Cardiac septum (tissue), 1 donor: ENCODE results near the gene FEM1C. TPM values are rescaled to one million over a fixed set of nuclear protein-coding genes. Genes with fewer than 3 reads are reported as not detected.

Source experiments
- DNase-seq: peaks from one replicate; pipeline ENCODE4 v3.0.0-alpha.2; 2020; ENCODE audit warnings: low spot score
- intact Hi-C: fragments of 100-400 bp; cut with DNase I; formaldehyde crosslinking; loops from one replicate; pipeline ENCODE4 v1.14.0; 2022
- total RNA-seq: library from RNA; stranded (reverse); fragmentation: NEBNext Ultra II Directional; extraction: Animal tissue kit (Norgen Biotek cat#: 25700); gene quantifications from one replicate; pipeline ENCODE4 v1.2.1, GENCODE V29; 2021
- donor health status: DM: no; HTN: no; CAD: no.

FEM1C gene
- total RNA-seq, 1 donor from 2014 or later: 56.1 TPM

DNA sequence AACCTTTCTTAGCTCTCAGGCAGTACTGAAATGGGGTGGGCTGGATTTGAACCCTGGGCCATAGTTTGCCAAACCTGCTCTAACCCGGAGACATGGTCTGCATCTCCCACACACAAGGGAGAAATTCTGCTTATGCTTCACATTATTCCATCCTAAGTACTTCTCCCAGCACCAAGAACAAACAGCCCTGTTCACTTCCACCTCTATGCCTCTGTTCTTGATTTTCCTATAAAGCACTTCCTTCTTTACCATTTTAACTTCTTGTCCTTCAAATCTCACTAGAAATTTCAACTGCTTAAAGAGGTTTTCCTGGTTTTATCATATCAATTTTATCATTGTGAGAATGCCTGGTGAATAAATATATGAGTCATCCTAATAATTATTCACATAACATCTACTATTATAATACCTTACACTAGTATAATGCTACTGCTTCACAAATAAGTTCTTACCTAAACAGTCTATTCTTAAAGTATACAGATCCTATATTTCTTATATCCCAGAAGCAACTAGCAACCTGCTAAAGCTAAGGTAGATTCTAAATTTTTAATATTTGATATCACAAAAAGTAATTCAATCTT is 12.7 kb downstream of the FEM1C start:
- intact Hi-C loops: no loop called here
- DNase-seq: no peak

GRCh38 chr5:115531380-115531779 is 13.2 kb downstream of the FEM1C start:
- intact Hi-C loops: no loop called here

DNA sequence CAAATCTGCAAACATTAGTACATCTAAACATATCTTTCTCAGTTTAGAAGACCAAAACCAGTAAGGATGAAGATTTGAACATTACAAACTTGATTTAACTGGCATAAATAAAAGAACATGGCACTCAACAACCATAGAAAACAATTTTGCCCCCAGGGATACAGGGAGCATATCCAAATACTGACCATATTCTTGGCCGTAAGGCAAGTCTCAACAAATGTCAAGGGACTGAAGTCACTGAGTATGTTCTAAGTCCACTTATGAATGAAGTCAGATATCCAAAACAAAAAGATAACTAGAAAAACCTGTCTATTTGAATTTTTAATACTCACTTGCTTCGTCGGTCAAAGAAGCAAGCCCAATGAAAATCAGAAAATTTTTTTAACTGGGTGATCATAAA is 14.1 kb downstream of the FEM1C start:
- intact Hi-C loops: no loop called here
- no peak for DNase-seq

More at GRCh38 chr5:115531380-115531779, 13.2 kb downstream of the FEM1C start:
- no peak for DNase-seq

DNA sequence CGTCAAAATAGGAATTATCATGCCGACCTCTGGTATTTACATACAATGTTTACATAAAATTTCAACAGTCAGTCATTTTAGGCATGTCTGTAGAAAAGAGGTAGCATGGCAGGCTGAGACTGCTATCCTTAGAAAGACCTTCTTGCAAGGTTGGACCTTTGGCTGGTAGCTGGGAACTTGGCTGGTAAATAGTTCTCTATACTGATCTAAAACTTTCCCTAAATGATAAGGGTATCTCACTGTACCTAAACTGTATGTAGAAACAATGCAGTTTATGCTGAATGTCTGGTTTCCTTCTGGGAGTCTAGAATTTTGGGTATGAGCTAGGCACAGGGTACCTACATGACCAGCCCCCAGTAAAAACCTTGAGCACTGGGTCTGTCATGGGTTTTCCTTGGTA is 18.0 kb downstream of the FEM1C start:
- no peak for DNase-seq
- intact Hi-C loops: no loop called here

GRCh38 chr5:115524199-115524847 is 20.3 kb downstream of the FEM1C start:
- no peak for DNase-seq
- intact Hi-C loops: no loop called here

DNA sequence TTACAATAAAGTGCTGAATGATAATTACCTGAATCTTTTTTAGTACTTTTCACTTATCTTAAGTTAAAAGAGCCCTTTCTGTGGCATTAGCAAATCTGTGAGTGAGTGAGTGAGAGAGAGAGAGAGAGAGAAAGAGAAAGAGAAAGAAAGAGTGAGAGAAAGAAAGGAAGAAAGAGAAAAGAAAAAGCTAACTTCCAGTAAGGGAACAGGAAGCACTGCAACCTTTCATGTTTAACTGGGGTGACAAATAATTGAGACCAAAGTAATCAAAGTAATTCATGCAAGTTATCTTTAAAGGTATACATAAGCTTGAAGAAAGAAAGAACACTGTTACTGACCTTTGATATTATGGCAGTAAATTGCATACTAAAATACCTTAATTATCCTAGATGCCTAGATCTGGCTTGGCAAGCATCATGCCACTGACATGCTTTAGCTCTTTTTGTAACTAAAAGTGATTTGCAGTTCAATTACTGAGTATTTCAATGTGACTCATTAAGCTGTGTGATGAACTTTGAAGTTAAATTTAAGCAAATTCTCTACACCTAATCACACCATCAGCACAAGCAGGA is 21.7 kb downstream of the FEM1C start:
- intact Hi-C loops: no loop called here

DNA sequence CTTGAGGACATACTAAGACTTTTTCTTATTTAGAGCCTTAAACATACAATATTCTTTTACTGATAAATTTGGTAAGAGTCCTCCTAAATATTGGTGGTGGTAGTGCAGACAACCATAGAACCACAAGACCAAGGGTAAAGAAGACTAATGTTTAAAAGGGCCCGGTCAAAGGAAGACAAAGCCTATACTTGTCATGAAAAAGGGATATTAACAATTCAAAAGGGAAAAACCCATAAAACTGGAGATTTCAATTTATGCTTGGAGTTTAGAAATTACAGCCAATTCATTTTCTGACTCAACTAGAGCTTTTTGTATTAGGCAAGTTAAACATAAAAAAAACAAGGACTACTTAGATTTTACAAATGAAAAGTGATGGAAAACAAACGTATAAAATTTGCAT is 24.4 kb downstream of the FEM1C start:
- intact Hi-C loops: no loop called here
- DNase-seq: no peak

More for the DNA sequence above, 21.7 kb downstream of the FEM1C start:
- no peak for DNase-seq

- intact Hi-C loops: no loop called here
- DNase-seq: no peak
Measured at GRCh38 chr5:115516372-115516771, 28.2 kb downstream of the FEM1C start.

- intact Hi-C loops: no loop called here
- no peak for DNase-seq
Measured at GRCh38 chr5:115514220-115514619, 30.4 kb downstream of the FEM1C start.

GRCh38 chr5:115511632-115512031 is 32.9 kb downstream of the FEM1C start:
- intact Hi-C loops: no loop called here
- DNase-seq: no peak

DNA sequence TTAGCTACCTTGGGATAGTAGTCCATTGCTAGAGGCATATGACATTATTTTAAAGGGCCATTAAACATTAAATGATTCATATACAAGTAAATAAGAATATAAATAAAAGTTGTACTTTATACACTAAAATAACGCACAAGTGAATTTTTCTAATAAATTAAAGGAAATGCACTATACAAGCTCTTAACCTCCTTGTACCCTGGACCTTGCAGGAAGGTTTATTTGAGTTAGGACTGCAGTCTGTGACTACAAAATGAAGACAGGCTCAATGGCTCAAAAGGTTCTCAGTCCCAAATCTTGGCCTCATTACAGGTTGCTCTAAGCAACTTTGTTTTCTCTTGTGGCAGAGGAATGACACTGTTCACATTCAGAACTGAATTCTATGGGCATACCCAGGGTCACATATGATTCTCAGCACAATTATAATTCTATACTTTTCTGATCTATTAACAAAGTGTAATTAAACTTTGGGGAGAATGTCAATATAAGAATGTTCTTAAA is 34.4 kb downstream of the FEM1C start:
- intact Hi-C loops: no loop called here

DNA sequence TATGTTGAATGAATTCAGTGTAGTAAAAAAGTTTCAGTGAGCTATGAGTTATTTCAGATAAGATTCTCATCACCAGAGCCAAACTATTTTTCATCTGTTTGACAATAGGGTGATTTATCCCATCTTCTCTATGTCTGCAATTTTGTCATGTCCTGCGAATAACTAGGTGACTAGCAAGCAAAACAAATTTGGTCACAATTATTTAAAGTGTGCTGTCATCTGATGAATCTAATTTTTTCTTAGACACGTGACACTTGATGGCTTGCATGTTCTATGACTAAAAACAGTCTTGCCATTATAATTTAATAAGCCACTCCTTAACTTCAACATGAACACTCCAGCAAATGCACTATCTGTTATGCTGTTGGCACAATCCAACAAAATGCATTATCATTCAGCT is 35.0 kb downstream of the FEM1C start:
- no peak for DNase-seq
- intact Hi-C loops: no loop called here

More for the DNA sequence above, 34.4 kb downstream of the FEM1C start:
- no peak for DNase-seq

DNA sequence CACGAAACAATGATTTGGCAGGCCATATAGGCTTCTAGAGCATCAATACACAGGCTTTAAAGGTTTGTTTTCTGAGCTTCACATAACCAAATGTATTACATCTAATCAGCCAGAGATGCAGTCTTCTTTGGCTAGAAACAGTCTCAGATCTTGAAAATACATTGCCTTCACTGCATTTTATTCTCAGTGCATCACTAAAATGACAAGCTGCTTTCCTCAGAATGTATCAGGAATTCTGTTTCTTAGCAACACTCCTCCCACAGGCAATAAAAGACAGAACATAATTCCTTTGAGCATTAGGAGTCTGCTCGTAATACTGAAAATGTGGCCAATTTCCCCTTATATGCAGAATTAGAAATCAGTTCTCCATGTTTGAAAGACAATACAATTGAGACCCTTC is 36.9 kb downstream of the FEM1C start:
- DNase-seq: no peak
- intact Hi-C loops: no loop called here

GRCh38 chr5:115503420-115503819 is 41.2 kb downstream of the FEM1C start:
- intact Hi-C loops: no loop called here
- DNase-seq: no peak

DNA sequence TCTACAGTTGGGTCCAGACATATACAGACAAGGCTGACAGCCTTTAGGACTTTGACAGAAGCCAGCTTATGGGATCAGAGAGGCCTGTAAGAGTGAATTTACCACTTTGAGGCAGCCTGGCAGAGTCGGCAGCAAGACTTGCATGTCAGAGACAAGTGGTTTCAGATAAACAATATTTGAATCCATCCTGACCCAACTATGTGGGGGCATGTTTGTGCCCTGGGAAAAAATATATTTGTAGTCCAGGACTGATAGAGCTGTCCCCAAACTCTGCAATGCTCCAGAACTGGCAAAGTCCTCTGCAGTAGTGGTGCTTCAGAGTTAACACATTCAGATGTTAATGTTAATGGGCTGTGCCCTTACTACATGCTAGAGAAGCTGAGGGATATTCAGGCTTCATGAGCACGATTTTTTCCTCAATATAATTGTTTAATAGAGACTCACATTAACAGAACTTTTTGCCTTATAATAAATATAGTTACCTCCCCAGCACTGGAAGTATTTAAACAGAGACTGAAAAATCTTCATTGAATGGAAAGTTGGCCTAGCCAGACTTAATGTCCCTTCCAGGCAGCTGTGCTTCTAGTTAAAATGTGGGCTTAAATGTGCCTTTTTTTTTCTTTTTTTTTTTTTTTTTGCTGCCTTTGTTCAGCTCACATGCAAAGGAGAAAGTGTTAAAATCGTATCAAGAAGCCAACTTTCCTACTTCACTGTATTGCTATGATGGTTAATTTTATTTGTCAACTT is 42.9 kb downstream of the FEM1C start:
- DNase-seq: no peak
- intact Hi-C loops: loop anchor here (1.0 to 2.0 kb wide), 2 partner anchors 41 to 79 kb away; no protein-coding TSS in a partner anchor

GRCh38 chr5:115500225-115500624 is 44.4 kb downstream of the FEM1C start:
- DNase-seq: no peak
- intact Hi-C loops: loop anchor here (2.0 kb wide), 1 partner anchor 77 kb away; no protein-coding TSS in a partner anchor

DNA sequence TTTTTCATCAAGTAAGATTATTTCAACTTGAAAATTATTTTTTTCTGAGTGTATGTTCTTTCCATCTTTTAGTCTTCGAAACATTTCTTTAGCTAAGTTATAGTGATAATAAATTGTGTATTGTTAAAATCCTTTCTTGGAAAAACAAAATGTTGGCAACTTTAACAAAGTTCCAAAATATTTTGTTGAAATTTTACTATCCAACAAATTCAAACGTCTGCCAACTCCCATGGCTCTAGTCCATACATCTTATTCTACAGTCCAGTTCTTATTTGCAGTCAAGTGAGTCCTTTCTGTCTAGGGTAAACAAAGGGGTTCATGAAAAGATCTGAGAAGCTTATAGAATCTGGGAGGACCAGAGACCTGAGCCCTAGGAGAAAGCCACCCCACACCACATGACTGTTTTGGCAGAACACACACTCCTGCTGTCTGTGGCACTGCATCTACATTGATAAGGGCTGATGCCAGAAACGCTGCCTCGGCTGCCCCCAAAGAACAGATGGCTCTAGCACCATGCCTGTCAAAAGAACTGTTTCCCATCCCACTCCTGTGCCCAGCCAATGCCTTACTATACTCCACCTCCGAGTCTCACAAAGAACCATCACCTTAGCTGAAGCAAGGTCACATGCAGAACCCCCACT is 47.5 kb downstream of the FEM1C start:
- intact Hi-C loops: no loop called here
- DNase-seq: no peak

DNA sequence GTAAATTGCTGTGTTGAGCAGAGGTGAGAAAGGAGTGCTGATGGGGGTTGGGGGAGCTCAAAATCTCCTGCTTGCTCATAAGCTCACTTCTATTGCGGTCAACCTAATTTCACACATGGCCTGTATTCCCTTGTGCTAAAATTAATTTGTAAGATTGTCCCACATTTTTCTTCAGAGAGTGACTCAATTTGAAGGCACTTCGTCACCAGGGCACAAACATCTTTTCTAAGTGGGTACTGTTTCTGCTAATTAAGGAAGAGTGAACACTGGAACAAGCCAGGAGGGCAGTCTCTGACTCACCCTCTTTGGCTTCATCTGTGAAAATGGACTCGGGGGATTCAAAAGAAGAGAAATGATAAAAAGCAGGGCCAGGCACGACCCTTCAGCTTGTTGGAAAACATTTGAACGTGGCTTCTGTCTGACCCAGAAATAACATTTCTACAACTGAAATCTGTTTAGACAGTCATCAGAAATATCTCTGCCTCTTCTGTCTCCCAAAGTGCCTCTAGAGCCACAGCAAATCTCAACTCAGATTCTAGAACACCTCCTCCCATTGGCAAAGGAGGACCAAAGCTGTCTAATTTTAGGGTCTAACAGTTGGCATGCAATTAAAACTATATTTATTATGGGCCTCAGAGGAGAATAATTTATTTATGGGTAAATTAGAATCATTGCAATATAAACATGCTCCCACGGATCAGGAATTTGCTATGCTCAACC is 49.8 kb downstream of the FEM1C start:
- intact Hi-C loops: loop anchor here (2.0 kb wide), 1 partner anchor 34 kb away; no protein-coding TSS in a partner anchor
- DNase-seq: no peak

GRCh38 chr5:115490596-115490995 is 54.0 kb downstream of the FEM1C start:
- no peak for DNase-seq
- intact Hi-C loops: no loop called here
